Liver (tissue), 3 donors: ENCODE results near the gene CGNL1.

Source experiments
- ATF3 ChIP-seq: IDR thresholded peaks from 2 replicates; pipeline ENCODE4 v1.6.1; 2016; ENCODE audit warnings: antibody characterized with exemption
- CTCF ChIP-seq: fragments of 150-350 bp; IDR thresholded peaks from 2 replicates; pipeline ENCODE4 v1.5.1; 2017; ENCODE audit warnings: improper control_type of control experiment, low read depth, low read length; ENCODE audit not compliant: missing input control
- GABPA ChIP-seq, 2 donors: IDR thresholded peaks in 1 of 2; conservative IDR thresholded peaks in 1 of 2; 2 replicates each; pipeline ENCODE4 v1.6.1; 2016; ENCODE audit warnings: antibody characterized with exemption in 2 of 2, mild to moderate bottlenecking in 1 of 2, moderate library complexity in 1 of 2
- JUND ChIP-seq, 2 donors: IDR thresholded peaks; 2 replicates each; pipeline ENCODE4 v1.6.1; 2016; ENCODE audit warnings: antibody characterized with exemption in 2 of 2
- MAX ChIP-seq: IDR thresholded peaks from 2 replicates; pipeline ENCODE4 v1.6.1; 2016; ENCODE audit warnings: antibody characterized with exemption
- NR2F2 ChIP-seq: IDR thresholded peaks from 2 replicates; pipeline ENCODE4 v1.6.1; 2016; ENCODE audit warnings: antibody characterized with exemption
- REST ChIP-seq: IDR thresholded peaks from 2 replicates; pipeline ENCODE4 v1.6.1; 2016; ENCODE audit warnings: antibody characterized with exemption, mild to moderate bottlenecking
- RXRA ChIP-seq, 2 donors: IDR thresholded peaks; 2 replicates each; pipeline ENCODE4 v1.6.1; 2017 to 2018; ENCODE audit warnings: antibody characterized with exemption in 2 of 2, mild to moderate bottlenecking in 1 of 2
- SP1 ChIP-seq: IDR thresholded peaks from 2 replicates; pipeline ENCODE4 v1.6.1; 2018; ENCODE audit warnings: antibody characterized with exemption, mild to moderate bottlenecking
- TAF1 ChIP-seq: conservative IDR thresholded peaks from 2 replicates; pipeline ENCODE4 v1.6.1; 2016; ENCODE audit warnings: antibody characterized with exemption, mild to moderate bottlenecking
- donor health status: healthy.
- donor health status: healthy.

GRCh38 chr15:57509126-57509525 lies 132.8 kb downstream of the CGNL1 start:
- TF ChIP-seq CTCF = no peak
- TF ChIP-seq GABPA (IDR thresholded peaks at IDR 0.05 in 1 of 2, conservative IDR thresholded peaks at IDR 0.05 in 1 of 2) = no peak
- no peak for TF ChIP-seq MAX
- TF ChIP-seq NR2F2 = no peak
- TF ChIP-seq RXRA (IDR thresholded peaks at IDR 0.05) = no peak
- TF ChIP-seq JUND (IDR thresholded peaks at IDR 0.05) = no peak
- TF ChIP-seq REST = no peak
- no peak for TF ChIP-seq SP1
- TF ChIP-seq TAF1 = no peak
- no peak for TF ChIP-seq ATF3
